Head of caudate nucleus (tissue), 42 donors: Measurements from ENCODE around the gene CAD.
"Not testable (repeated sequence)": the region's sequence is repeated elsewhere in the genome, so short reads cannot be mapped to it uniquely, and the experiment has no call there.

Source experiments
- DNase-seq, 42 donors: peaks; one replicate each; pipeline versions ENCODE4 v3.0.0 to v3.0.0-alpha.2; 2020 to 2021; ENCODE audit warnings: mixed read lengths in 7 of 42
- intact Hi-C: fragments of 100-400 bp; cut with DNase I; formaldehyde crosslinking; loops from one replicate; pipeline ENCODE4 v1.15.0; 2022

CAD gene

GRCh38 chr2:27195799-27196198 is 21.4 kb upstream of the CAD start:
- DNase-seq, intact Hi-C loops: not testable (repeated sequence)

- intact Hi-C loops: not testable (repeated sequence)
Observed at GRCh38 chr2:27198068-27198467, 19.1 kb upstream of the CAD start.

GRCh38 chr2:27198627-27199026 is 18.5 kb upstream of the CAD start:
- intact Hi-C loops: no loop called here
- peak in 1 of 42 donors; percentile 27 for DNase-seq

More at GRCh38 chr2:27198068-27198467, 19.1 kb upstream of the CAD start:
- peak in 1 of 42 donors; percentile 30 for DNase-seq

- DNase-seq: no peak
- intact Hi-C loops: no loop called here
Observed at GRCh38 chr2:27199241-27199640, 17.9 kb upstream of the CAD start.

GRCh38 chr2:27201675-27202074 is 15.5 kb upstream of the CAD start:
- intact Hi-C loops: no loop called here
- no peak for DNase-seq

- DNase-seq: peak in 34 of 42 donors; percentile 10 to 81 (median 41)
- intact Hi-C loops: no loop called here
Observed at GRCh38 chr2:27202854-27203253, 14.3 kb upstream of the CAD start.

GRCh38 chr2:27203741-27204140 is 13.4 kb upstream of the CAD start:
- intact Hi-C loops: no loop called here
- DNase-seq: no peak

GRCh38 chr2:27204566-27204965 is 12.6 kb upstream of the CAD start:
- intact Hi-C loops: no loop called here
- peak in 1 of 42 donors; percentile 8 for DNase-seq

GRCh38 chr2:27205206-27205605 is 12.0 kb upstream of the CAD start:
- peak in 1 of 42 donors; percentile 4 for DNase-seq
- intact Hi-C loops: no loop called here

GRCh38 chr2:27206346-27206745 is 10.8 kb upstream of the CAD start:
- intact Hi-C loops: no loop called here
- peak in 1 of 42 donors; percentile 4 for DNase-seq

GRCh38 chr2:27208486-27209050 is 8.6 kb upstream of the CAD start:
- peak in 1 of 42 donors; percentile 10 for DNase-seq
- intact Hi-C loops: no loop called here

- DNase-seq: peak in 1 of 42 donors; percentile 10
- intact Hi-C loops: loop anchor here (5.0 to 10.0 kb wide), 4 partner anchors 78 to 235 kb away; partner anchors contain the start of genes EIF2B4, MAPRE3, NRBP1 and PREB
Observed at GRCh38 chr2:27209621-27210401, 7.4 kb upstream of the CAD start.

- DNase-seq: peak in 3 of 42 donors; percentile 12 to 49 (median 37)
- intact Hi-C loops: loop anchor here (5.0 to 10.0 kb wide), 4 partner anchors 79 to 237 kb away; partner anchors contain the start of genes EIF2B4, MAPRE3, NRBP1 and PREB
Observed at GRCh38 chr2:27211241-27211942, 5.8 kb upstream of the CAD start.

- DNase-seq: peak; percentile 65 to 95 (median 91)
- intact Hi-C loops: loop anchor here (5.0 to 10.0 kb wide), 4 partner anchors 80 to 237 kb away; partner anchors contain the start of genes EIF2B4, MAPRE3, NRBP1 and PREB
Observed at GRCh38 chr2:27211943-27212625, 5.1 kb upstream of the CAD start, which contains the start of the genes ATRAID and SLC5A6. TSS of gene ATRAID (plus strand) at chr2:27212041. CDS start at chr2:27212369, 328 bp downstream. TSS of gene SLC5A6 (minus strand) at chr2:27212268. CDS start at chr2:27207650, 4,618 bp downstream.

- intact Hi-C loops: loop anchor here (5.0 to 10.0 kb wide), 4 partner anchors 81 to 238 kb away; partner anchors contain the start of genes EIF2B4, MAPRE3, NRBP1 and PREB
Observed at GRCh38 chr2:27212626-27213471, 4.3 kb upstream of the CAD start.

GRCh38 chr2:27214941-27215340 is 2.2 kb upstream of the CAD start:
- DNase-seq: no peak
- intact Hi-C loops: loop anchor here (5.0 to 10.0 kb wide), 4 partner anchors 83 to 240 kb away; partner anchors contain the start of genes EIF2B4, MAPRE3, NRBP1 and PREB

More at GRCh38 chr2:27212626-27213471, 4.3 kb upstream of the CAD start:
- DNase-seq: peak in 15 of 42 donors; percentile 2 to 42 (median 16)

GRCh38 chr2:27216416-27217137 is 592 bp upstream of the CAD start:
- DNase-seq: peak in 1 of 42 donors; percentile 15
- intact Hi-C loops: loop anchor here (10.0 kb wide), 1 partner anchor 242 kb away; the partner anchor contains the start of gene MAPRE3
